Astrocyte (in vitro differentiated cells and primary cell): ENCODE data around the gene NOC2L.
A peak's percentile ranks its signal among the peaks of the same experiment; 100 is the strongest.

Source experiments
- CTCF ChIP-seq: IDR thresholded peaks from 2 replicates; pipeline ENCODE4 v1.5.1; 2011; ENCODE audit warnings: low read depth, mild to moderate bottlenecking, inconsistent platforms, low read length, moderate library complexity; ENCODE audit not compliant: insufficient read depth
- EZH2 ChIP-seq: IDR thresholded peaks from 2 replicates; pipeline ENCODE4 v1.6.1; 2012; ENCODE audit warnings: mild to moderate bottlenecking, low read length, inconsistent platforms; ENCODE audit not compliant: insufficient read depth

GRCh38 chr1:934991-935750 is 23.9 kb downstream of the NOC2L start:
- TF ChIP-seq CTCF = no peak
- TF ChIP-seq EZH2 = peak; percentile 56
